Activated T-cell treated with anti-CD3 and anti-CD28 coated beads, Interleukin-2, amount 50 U/mL, for 1 hour (primary cell): ENCODE measurements around the gene HDGFL2.
A peak's percentile ranks its signal among the peaks of the same experiment; 100 is the strongest.

Source experiments
- DNase-seq: peaks from one replicate; pipeline ENCODE4 v3.0.0-alpha.2; 2020

HDGFL2 gene

DNA sequence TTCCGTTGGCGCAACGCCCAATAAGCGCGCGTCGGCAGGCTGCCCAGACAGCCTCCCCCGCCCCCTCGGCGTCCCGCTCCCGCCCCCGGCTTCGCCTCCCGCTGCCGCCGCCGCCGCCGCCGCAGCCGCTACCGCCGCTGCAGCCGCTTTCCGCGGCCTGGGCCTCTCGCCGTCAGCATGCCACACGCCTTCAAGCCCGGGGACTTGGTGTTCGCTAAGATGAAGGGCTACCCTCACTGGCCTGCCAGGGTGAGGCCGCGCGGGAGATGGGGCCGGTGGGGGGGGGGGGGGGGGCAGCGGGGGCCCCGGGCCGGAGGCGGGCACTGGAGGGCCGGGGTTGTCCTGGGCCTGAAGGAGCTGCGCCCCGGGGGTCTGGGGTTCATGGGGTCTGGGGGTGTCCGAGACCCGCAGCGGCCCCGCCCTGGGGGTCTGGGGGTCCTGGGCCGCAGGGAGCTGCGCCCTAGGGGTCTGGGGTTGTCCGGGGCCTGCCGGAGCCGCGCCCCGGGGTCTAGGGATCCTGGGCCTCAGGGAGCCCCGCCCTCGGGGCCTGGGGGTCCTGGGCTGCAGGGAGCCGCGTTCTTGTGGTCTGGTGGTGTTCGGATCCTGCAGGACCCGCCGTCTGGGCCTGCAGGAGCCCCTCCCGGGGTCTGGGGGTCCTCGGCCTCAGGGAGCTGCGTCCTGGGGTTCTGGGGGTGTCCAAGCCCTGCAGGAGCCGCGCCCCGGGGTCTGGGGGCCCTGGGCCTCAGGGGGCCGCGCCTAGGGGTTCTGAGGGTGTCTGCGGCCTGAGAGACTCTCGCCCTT is at the start of gene HDGFL2:
TSS of gene HDGFL2 (plus strand) at position 124 of the 801 bp plus-strand sequence. CDS start at position 178, 54 bp downstream.
- peak; percentile 93 for DNase-seq

DNA sequence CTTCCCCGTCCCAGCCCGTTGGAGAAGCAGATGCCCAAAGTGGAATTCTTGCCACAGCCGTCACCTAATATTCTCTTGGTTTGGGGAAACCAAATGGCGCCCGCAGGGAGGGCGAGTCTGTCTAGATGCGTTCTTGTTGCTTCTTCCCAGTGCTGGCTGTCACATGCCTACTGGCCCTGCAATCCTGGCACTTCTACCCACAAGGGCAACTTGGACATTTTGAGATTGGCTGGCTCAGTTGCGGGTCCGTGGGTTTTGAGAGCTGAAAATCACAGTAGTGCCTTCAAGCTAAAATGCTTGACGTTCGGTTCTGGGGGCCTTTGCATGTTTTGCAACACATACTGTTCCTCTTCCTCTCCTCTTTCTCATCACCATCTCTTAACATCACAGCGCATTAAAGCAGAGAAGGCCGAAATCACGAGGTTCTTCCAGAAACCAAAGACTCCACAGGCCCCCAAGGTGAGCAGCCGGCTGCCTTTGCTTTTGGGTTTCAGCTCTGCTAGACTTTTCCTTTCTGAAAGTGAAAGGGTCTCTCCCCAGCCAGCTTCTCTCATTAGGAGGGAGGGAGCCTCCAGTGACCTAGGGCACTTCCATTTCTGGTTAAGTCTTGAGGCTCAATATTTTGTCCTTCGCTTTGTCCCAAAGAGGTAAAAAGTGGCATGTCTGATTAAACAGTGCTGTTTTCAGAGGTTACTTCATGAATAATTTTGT is 48.5 kb upstream of the HDGFL2 start:
- DNase-seq, result no peak

DNA sequence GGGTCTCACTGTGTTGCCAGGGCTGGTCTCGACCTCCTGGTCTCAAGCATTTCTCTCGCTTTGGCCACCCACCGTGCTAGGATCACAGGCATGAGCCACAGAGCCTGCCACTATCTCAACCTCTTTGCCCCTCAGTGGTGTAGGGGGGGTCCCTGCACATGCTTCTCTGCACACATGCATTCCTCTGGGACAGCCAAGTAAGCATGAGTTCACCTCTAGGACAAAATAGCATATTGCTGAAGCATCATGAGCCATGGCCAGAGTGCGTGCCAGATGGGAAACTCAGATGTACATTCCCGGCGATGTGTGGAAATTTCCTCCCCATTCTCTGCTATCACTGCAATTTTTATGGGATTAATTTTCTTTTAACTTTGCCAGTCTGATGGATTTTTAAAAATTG is 46.6 kb upstream of the HDGFL2 start:
- DNase-seq, result no peak

DNA sequence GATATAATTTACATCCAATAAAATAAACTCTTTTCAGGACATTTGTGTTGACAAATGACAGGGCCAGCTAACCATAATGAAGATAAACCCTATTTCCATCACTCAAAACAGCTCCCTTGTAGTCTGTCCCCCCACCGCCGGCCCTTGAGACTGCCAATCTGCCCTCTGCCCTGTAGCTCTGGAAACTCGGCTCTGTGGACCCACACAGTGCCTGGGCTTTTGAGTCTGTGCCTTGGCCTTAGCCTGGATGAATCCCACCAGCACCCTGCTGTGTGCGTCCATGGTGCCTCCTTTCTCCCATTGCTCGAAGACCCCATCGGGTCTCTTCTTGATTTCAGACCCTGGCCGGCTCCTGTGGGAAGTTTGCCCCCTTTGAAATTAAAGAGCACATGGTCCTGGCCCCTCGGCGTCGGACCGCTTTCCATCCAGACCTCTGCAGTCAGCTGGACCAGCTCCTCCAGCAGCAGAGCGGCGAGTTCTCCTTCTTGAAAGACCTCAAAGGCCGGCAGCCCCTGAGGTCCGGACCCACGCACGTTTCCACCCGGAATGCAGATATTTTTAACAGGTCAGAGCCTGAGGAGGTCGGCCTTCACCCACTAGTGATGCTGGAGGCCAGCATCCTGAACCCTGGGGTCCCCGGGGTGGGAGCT is 43.6 kb upstream of the HDGFL2 start:
- no peak for DNase-seq

DNA sequence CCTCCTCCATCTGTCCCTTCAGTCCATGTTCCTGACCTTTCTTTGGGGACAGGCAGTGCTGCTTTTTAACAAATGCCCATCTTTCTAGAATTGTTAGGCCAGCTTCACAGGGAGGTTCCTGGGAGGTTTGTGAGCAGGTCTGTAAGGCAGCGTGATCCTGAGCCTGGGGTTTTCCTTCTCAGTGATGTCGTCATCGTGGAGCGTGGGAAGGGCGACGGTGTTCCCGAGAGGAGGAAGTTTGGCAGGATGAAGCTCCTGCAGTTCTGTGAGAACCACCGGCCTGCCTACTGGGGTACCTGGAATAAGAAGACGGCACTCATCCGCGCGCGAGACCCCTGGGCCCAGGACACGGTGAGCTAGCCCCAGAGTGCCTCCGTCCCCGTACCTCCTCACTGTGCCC is 42.8 kb upstream of the HDGFL2 start:
- DNase-seq, result no peak

DNA sequence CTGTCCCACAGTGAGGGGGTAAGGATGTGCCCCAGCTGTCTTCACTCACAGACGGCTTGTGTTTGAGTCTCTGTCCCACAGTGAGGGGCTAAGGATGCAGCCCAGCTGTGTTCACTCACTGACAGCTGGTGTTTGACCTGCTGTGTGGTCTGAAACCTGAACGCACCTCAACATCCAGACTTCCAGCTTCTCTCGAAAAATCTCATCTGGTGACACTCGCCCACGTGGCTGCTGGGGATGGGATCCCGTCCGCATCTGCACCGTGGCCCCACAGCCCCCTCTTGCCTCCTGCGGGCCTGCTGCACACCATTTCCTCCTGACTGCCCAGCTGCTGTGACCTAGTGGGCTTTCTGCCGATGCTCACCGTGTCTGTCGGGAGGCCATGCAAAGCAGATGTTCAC is 42.3 kb upstream of the HDGFL2 start:
- DNase-seq, result no peak

DNA sequence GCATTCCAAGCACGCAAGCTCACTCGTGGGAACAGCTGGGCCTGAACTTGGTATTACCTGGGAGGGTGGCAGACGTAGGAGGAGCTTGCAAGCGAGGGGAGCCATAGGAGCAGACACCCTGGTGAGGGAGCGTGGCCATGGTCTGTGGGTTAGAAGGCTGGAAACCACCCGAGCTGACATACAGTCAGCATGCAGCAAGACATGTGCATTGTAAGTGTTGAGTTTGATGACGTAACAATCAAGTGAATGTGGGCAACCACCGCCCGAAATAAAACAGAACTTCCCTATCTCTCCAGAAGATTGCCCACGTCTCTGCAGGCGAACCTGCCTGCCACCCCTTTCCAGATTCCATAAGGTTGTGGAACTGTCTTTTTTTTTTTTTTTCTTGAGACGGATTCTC is 41.3 kb upstream of the HDGFL2 start:
- DNase-seq, result no peak

DNA sequence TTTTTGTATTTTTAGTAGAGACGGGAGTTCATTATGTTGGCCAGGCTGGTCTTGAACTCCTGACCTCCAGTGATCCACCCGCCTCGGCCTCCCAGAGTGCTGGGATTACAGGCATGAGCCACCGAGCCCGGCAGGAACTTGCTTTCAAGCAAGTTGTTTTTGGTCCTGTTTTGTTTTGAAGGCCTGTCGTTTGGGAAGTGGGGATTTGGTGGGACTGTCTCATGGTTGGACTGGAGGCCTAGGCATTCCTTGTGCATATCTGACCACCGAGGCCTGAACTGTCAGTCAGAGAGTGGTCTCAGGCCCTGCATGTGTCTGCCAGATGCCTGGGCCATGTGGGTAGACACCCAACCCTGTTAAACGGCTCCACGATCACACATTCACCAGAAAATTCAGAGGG is 40.8 kb upstream of the HDGFL2 start:
- DNase-seq, result no peak

DNA sequence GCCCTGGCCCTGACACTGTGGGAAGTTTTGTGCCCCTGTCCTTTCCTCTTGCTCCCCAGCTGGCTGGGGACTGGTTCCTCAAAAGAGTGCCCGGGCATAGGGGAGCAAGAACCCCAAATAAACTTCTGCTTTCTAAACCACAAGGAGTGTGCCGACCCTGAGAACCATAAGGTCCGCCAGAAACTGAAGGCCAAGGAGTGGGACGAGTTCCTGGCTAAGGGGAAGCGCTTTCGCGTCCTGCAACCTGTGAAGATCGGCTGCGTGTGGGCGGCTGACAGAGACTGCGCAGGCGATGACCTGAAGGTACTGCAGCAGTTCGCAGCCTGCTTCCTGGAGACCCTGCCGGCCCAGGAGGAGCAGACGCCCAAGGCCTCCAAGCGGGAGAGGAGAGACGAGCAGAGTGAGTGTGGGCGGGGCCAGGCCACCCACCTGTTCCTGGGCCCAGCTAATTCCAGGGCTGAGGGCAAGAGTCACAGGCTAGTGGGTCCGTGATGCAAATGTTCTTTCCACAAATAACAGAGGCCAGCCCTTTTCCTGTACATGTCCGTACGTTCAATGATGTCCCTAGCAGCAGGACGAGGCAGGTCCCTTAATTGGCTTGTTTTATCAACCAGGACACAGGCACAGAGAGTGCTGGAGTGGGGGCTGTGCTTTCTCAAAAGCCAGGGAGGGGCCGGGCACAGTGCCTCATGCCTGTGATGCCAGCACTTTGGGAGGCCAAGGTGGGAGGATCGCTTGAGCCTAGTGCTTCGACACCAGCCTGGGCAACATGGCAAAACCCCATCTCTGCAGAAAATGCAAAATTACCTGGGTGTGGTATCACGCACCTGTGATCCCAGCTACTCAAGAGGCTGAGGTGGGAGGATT is 40.1 kb upstream of the HDGFL2 start:
- no peak for DNase-seq

DNA sequence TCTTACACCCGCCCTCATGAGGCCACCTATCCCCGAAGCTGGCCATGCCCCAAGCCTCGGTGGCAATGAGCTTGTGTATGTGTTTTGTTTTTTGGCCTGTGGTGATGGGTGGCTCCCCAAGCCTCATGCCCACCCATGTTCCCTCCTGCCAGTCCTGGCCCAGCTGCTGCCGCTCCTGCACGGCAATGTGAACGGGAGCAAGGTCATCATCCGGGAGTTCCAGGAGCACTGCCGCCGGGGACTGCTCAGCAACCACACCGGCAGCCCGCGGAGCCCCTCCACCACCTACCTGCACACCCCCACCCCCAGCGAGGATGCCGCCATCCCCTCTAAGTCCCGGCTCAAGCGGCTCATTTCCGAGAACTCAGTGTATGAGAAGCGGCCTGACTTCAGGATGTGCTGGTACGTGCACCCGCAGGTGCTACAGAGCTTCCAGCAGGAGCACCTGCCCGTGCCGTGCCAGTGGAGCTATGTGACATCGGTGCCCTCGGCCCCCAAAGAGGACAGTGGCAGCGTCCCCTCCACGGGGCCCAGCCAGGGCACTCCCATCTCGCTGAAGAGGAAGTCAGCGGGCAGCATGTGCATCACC is 39.1 kb upstream of the HDGFL2 start:
- no peak for DNase-seq

DNA sequence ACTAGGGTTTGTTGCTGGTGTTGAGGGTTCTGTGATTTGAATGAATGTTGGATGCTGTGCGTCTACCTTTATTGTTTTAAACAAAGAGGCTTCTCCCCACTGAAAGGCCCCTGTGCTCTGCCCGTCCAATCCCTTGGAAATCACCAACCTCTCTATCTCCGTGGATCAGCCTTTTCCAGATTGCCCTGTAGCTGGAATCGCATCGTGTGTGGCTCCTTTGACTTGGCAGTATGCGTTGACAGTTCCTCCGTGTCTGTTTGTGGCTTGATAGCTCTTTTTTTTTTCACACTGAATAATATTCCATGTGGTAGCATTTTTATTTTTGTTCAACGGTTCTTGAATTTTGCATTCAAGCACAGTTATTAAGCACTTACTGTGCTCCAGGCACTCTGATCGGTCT is 37.7 kb upstream of the HDGFL2 start:
- no peak for DNase-seq

DNA sequence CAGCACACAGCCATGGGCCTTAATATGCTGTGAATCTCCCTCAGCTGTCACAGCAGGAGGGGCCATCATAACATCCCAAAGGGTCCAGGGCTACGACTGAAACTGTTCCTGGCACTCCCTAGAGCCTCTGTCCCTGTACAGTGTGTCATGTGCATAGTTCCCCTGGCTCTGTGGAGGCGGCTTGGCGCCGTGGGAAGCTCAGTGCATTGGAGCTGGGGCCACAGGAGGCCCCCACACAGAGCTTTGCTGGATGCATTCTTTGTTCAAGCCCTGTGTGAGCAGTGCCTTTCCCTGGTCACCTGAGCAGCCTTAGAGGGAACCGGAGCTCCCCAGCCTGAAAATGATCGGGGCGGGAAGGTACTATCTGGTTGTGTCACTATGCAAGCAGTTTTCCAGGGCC is 35.9 kb upstream of the HDGFL2 start:
- no peak for DNase-seq

DNA sequence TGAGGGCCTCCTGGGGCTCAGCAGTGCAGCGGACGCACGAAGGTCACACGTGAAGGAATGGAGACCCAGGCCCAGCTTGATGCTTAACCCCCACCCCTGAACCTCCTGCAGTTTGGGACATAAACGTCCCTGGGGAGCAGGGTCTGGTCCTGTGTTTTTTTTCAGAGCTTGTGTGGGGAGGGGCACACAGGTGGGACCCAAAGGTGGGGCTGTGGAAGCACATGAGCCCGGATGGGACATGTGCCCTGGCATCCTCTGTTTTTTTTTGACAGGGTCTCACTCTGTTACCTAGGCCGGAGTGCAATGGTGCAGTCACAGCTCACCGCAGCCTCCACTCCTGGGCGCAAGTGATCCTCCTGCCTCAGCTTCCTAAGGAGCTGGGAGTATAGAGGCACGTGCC is 35.0 kb upstream of the HDGFL2 start:
- no peak for DNase-seq

DNA sequence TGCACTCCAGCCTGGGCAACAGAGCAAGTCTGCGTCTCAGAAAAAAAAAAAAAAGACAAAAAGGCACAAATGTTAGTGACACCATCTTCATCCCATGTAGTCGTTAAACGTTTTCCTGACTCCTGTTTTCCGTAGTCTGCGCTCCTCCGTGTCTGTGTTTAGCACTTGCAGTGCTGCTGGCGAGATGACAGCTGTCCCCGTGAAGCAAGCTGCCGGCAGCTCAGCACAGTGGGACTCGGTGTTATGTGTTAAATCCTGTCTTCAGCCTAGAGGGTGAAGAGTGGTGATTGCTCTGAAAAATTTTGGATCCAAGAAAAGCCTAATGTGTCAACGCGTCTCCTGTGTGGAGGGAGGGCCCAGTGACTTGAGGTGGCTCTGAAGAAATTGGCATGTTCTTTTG is 32.9 kb upstream of the HDGFL2 start:
- no peak for DNase-seq

DNA sequence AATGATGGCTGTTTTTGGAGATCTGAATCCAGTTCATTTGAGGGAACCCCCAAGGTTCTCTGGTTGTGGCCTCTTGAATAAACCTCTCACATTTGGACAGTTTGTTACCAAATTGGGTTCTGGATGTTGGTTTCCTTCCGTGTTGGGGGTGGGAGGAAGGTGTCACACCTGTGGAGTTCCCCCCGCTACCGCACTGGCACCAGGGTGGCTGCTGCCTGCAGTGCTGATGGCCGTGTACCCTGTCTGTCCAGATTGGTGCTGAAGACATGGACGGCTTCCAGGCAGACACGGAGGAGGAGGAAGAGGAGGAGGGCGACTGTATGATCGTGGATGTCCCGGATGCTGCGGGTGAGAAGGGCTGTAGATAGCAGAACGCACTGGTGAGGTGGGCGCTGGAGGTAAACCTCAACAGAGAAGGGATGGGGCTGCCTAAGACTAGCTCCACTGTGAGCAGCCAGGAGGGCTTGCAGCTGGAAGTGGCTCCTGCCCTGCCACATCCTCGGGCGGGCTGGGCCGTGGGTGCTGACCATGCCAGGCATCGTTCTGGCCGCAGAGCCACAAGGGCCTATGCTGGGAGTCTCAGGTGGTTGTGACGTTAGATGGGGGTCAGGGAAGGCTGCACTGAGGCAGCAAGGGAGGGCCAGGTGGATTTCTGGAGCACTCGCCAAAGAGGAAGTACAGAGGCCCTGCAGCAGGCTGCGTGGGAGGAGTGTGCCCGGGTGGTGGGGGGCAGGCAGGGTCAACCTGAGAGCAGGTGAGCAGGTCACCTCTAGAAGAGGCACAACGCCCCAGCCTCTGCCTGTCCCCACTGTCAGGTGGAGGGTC is 29.9 kb upstream of the HDGFL2 start:
- no peak for DNase-seq

DNA sequence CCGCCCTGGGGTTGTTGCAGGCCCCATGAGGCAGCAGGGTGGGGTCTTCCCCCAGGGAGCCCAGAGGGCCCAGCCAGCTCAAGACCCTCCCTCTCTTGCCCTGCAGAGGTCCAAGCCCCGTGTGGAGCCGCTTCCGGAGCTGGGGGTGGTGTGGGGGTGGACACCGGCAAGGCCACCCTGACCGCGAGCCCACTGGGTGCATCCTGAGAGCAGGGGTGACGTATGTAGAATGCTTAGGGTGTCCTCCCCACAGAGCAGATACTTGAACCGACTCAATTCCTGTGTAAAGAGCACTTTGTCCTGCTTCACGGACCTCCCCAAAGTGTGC is 29.3 kb upstream of the HDGFL2 start:
- no peak for DNase-seq

DNA sequence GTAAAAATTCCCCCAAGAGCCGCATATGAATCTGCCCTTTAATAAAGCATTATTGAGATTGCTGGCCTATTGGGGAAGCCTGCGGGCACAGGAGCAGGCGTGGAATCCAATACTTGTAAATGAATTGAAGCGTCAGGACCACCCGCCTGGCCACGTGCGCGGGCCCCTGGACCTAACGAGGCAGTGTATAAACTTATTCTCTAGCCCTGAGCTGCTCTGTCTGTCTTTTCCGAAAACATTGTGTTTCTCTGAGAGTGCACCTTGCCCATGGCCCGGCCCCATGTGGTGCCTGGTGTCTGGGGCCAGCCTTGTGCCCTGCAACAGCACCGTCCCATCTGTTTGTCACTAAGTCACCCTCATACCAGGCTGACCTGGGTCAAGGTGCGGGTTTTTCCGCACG is 28.9 kb upstream of the HDGFL2 start:
- DNase-seq, result no peak

DNA sequence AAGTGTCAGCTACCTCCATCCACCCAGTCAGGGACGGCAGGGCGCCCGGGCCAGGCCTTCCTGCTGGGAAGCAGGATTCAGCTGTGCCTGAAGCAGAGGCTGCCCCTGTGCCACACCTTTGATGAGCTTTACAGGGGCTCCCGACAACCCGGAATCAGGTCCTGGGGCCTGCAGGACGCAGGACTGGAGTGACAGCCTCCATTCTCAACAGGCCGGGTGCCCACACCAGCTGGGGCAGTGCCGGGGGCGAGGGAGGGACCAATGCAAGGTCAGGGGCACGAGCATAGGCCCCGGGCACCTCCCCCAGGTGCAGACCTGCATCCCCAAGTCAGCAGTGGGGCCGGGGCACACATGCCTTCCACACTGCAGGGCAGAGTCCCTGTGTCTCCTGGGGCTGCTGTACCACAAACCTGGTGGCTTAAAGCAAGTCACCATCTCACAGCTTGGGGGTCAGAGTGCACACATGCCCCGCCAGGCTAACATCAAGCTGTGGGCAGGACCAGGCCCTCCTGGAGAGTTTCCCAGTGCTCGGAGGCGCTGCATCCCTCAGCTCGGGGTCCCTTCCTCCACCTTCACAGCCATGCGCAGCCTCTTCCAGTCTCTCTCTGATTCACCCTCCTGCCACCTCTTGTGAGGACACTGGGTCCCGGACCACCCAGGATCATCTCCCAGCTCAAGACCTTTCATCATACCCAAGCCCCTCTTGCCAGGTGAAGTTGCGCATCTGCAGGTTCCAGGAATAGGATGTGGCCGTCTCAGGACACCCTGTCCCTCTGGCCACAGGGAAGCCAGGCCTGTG is 27.9 kb upstream of the HDGFL2 start:
- DNase-seq, result no peak

DNA sequence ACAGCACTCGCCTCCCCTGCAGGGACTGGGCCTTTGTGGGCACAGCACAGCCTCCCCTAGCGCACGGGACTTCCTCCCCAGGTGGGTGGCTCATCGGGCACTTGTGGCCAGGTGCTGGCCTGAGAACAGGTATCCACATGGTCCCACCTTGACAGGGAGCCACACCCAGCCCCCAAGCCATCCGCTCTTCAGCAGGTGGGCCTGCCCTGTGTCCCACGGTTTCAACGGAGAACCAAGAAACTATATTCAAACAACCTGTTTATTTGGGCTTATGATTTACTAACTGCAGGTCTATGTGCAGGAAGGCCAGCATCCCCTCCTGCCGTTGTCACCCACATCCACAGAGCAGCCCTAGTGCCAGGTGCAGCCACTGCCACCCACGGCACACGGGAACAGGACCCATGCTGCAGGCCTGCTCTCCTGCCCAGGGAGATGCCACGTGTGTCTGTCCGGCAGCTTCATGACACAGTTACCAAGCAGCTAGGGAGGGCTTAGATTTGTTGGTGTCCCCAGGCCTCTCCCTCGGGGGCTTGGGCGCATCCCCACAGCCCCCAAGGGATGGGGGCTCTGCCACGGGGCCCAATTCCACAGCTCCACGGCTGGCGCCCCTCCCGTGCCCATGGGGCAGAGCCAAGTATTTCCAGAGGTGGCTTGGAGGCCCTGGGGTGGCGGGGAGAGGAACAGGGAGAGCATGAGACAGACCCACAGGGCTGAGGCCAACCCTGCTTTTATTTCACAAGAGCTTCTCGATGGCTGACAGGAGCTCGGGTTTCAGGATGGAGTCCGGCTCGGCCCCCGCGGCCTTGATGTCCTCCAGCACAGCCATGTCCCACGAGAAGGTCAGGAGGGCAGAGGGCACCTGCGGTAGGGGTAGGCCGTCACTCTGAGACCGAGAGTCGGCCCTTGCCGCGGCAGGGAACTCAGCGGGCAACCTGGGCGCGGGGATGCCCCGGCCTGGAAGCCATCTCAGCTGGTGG is 27.0 kb upstream of the HDGFL2 start:
- DNase-seq, result no peak
